GM12878 (cell line): ENCODE measurements around the gene DNAH17. TPM values are rescaled to one million over a fixed set of nuclear protein-coding genes. Genes with fewer than 3 reads are reported as not detected.

Experiments used
- ATAC-seq: fragments of 200-7000 bp; cut with Tn5 transposase; 3 replicates; pipeline ENCODE4 v1.9.1; 2020; ENCODE audit warnings: mild to moderate bottlenecking, moderate library complexity
- BruUV-seq: library from RNA; stranded (reverse); fragments of 400-500 nt; replicated peaks from 2 replicates; lab custom pipeline; 2021; lab: Mats Ljungman, UMichigan
- CTCF ChIA-PET: fragments of 300-600 bp; sonication (Branson Sonifier 250); formaldehyde crosslinking; extraction: SDS; loops from one replicate; lab custom pipeline; 2021; ENCODE audit warnings: inconsistent platforms; lab: Yijun Ruan, JAX
- POLR2A ChIA-PET: fragments of 350-600 bp; formaldehyde crosslinking; extraction: SDS; loops from one replicate; lab custom pipeline; 2021; ENCODE audit warnings: inconsistent platforms; lab: Charles Lee
- RAD21 ChIA-PET: fragments of 300-600 bp; sonication (Branson Sonifier 250); formaldehyde crosslinking; loops from one replicate; lab custom pipeline; 2023; ENCODE audit warnings: antibody characterized with exemption; ENCODE audit not compliant: unreplicated experiment; lab: Charles Lee
- SMC1A ChIA-PET: fragments of 300-600 bp; sonication (Branson Sonifier 250); formaldehyde crosslinking; loops from one replicate; lab custom pipeline; 2023; ENCODE audit not compliant: unreplicated experiment, uncharacterized antibody; lab: Charles Lee
- DNase-seq: peaks from one replicate; pipeline ENCODE4 v3.0.0-alpha.2; 2011; ENCODE audit warnings: low read depth, low spot score
- FAIRE-seq: peaks from 3 replicates; lab custom pipeline; 2011; peaks lifted over from hg19 to GRCh38; lab: Jason Lieb, UNC
- H2AFZ ChIP-seq: 2 replicates; pipeline ENCODE4 v1.6.0; 2011; ENCODE audit warnings: low read depth, low read length, control low read depth; ENCODE audit not compliant: control insufficient read depth
- H3K27ac ChIP-seq: 2 replicates; pipeline ENCODE4 v1.5.1; 2011; ENCODE audit warnings: control low read depth; ENCODE audit not compliant: control insufficient read depth, insufficient read depth
- H3K27me3 ChIP-seq, 2 experiments: replicated peaks in 1 of 2; 2 replicates each; pipeline versions ENCODE4 v1.6.0 to v1.6.1; 2011; ENCODE audit warnings: low read length in 1 of 2; ENCODE audit not compliant: control insufficient read depth in 2 of 2, insufficient read depth in 2 of 2
- H3K36me3 ChIP-seq, 2 experiments: 2 replicates each; pipeline ENCODE4 v1.5.1; 2011; ENCODE audit warnings: low read length in 1 of 2; ENCODE audit not compliant: control insufficient read depth in 2 of 2, insufficient read depth in 2 of 2
- H3K4me1 ChIP-seq: 2 replicates; pipeline ENCODE4 v1.6.1; 2011; ENCODE audit warnings: mild to moderate bottlenecking, low read length, moderate library complexity, mixed read lengths; ENCODE audit not compliant: control insufficient read depth, insufficient read depth
- H3K4me2 ChIP-seq: 2 replicates; pipeline ENCODE4 v1.6.0; 2011; ENCODE audit warnings: control low read depth; ENCODE audit not compliant: control insufficient read depth, insufficient read depth
- H3K4me3 ChIP-seq: fragments of 200-600 bp; sonication (generic); 2 replicates; pipeline ENCODE4 v1.5.1; 2016
- H3K79me2 ChIP-seq: 2 replicates; pipeline ENCODE4 v1.6.0; 2011; ENCODE audit warnings: low read length; ENCODE audit not compliant: control insufficient read depth, insufficient read depth
- H3K9ac ChIP-seq: 2 replicates; pipeline ENCODE4 v1.8.0; 2011; ENCODE audit warnings: low read length, control low read depth, mixed read lengths; ENCODE audit not compliant: control insufficient read depth, insufficient read depth
- H3K9me3 ChIP-seq: replicated peaks from 3 replicates; pipeline ENCODE4 v1.5.1; 2011; ENCODE audit warnings: mild to moderate bottlenecking, low read length; ENCODE audit not compliant: control insufficient read depth, insufficient read depth
- H4K20me1 ChIP-seq: 2 replicates; pipeline ENCODE4 v1.6.0; 2011; ENCODE audit not compliant: control insufficient read depth, insufficient read depth
- E2F8 ChIP-seq: fragments of 450-650 bp; IDR thresholded peaks from 2 replicates; pipeline ENCODE4 v1.6.1; 2018; ENCODE audit warnings: mild to moderate bottlenecking, low read depth, moderate library complexity; ENCODE audit not compliant: partially characterized antibody
- HDAC2 ChIP-seq: fragments of 200-600 bp; sonication (generic); IDR thresholded peaks from 2 replicates; pipeline ENCODE4 v1.6.1; 2017
- HDGF ChIP-seq: fragments of 450-650 bp; IDR thresholded peaks from 2 replicates; pipeline ENCODE4 v1.6.1; 2016; ENCODE audit warnings: antibody characterized with exemption
- HSF1 ChIP-seq: fragments of 150-350 bp; IDR thresholded peaks from 2 replicates; pipeline ENCODE4 v1.6.1; 2014; ENCODE audit warnings: mild to moderate bottlenecking, low read depth, low read length
- NR2C1 ChIP-seq: fragments of 450-650 bp; IDR thresholded peaks from 2 replicates; pipeline ENCODE4 v1.6.1; 2017; ENCODE audit warnings: antibody characterized with exemption, mild to moderate bottlenecking, moderate library complexity
- NRF1 ChIP-seq: conservative IDR thresholded peaks from 2 replicates; pipeline ENCODE4 v1.6.1; 2011; ENCODE audit warnings: mild to moderate bottlenecking, low read depth, low read length, improper control_type of control experiment
- SIX5 ChIP-seq: IDR thresholded peaks from 2 replicates; pipeline ENCODE4 v1.6.1; 2011; ENCODE audit warnings: mild to moderate bottlenecking, low read depth, low read length, moderate library complexity; ENCODE audit not compliant: severe bottlenecking
- SREBF2 ChIP-seq: IDR thresholded peaks from 2 replicates; pipeline ENCODE4 v1.6.1; 2012; ENCODE audit warnings: mild to moderate bottlenecking, low read length
- SRF ChIP-seq, 2 experiments: IDR thresholded peaks; 2 replicates each; pipeline ENCODE4 v1.6.1; 2011; ENCODE audit warnings: low read depth in 2 of 2, low read length in 2 of 2, mild to moderate bottlenecking in 1 of 2, moderate library complexity in 1 of 2
- TCF7 ChIP-seq: IDR thresholded peaks from 2 replicates; pipeline ENCODE4 v1.6.1; 2014; ENCODE audit warnings: antibody characterized with exemption, borderline replicate concordance
- WGBS: methylation state at CpG from one replicate; pipeline ENCODE4 v1.1.6; 2016; ENCODE audit warnings: low lambda C conversion rate; ENCODE audit not compliant: insufficient replicate concordance, insufficient coverage; ENCODE audit errors: missing lambda C conversion rate; 5-methylcytosine and 5-hydroxymethylcytosine counted together
- in situ Hi-C: fragments of 300-500 bp; cut with MboI; formaldehyde crosslinking; loops from 9 replicates; pipeline ENCODE4 v1.14.3; 2018; ENCODE audit warnings: mixed read lengths
- intact Hi-C: fragments of 100-400 bp; cut with micrococcal nuclease; formaldehyde crosslinking; loops from one replicate; pipeline ENCODE4 v1.14.2; 2022; ENCODE audit not compliant: unreplicated experiment
- polyA plus RNA-seq, 11 experiments: library from polyadenylated mRNA; depleted of rRNA in 4 of 11; unstranded in 6 of 11; stranded (reverse) in 5 of 11; fragments of >200 nt; fragmentation: Nextera tagmentation in 4 of 11; fragmentation: Illumina TruSeq in 1 of 11; extraction: Ambion mirVana in 4 of 11; extraction: Trizol in 1 of 11; gene quantifications; 1 replicate in 1 of 11; 2 replicates in 10 of 11; pipeline versions ENCODE4 v1.2.1 to v1.2.3, GENCODE V29; 2011 to 2016; ENCODE audit warnings: inconsistent platforms in 2 of 11, missing spikeins in 2 of 11, low read depth in 1 of 11
- total RNA-seq, 4 experiments: library from RNA; depleted of rRNA in 3 of 4; stranded (reverse); fragments of >200 nt in 3 of 4; fragmentation: Illumina TruSeq in 1 of 4; extraction: Trizol in 1 of 4; gene quantifications; 2 replicates each; pipeline versions ENCODE4 v1.2.1 to v1.2.3, GENCODE V29; 2013 to 2021
- TF ChIP-seq, protein P1 (sequence below): fragments of 450-650 bp; IDR thresholded peaks from 2 replicates; pipeline ENCODE4 v1.6.1; 2017; ENCODE audit warnings: mild to moderate bottlenecking, moderate library complexity
- TF ChIP-seq, protein P2 (sequence below): fragments of 450-650 bp; IDR thresholded peaks from 2 replicates; pipeline ENCODE4 v1.6.1; 2017; ENCODE audit warnings: mild to moderate bottlenecking, low read depth, inconsistent platforms; ENCODE audit not compliant: poor library complexity, severe bottlenecking

The DNAH17 gene
- total and polyA plus RNA-seq, 10 of the 15 experiments (the other 5 are each of a cell fraction or from before 2014, with no cell fraction given) = 0.16 to 2.9 (median 0.56) TPM

GRCh38 chr17:78547035-78547434, 30.2 kb downstream of the DNAH17 start (continued):
- TF ChIP-seq E2F8 = no peak
- no peak for TF ChIP-seq HSF1
- no peak for TF ChIP-seq NRF1
- TF ChIP-seq HDAC2 = no peak
- no peak for TF ChIP-seq NR2C1
- no peak for TF ChIP-seq SRF (IDR thresholded peaks at IDR 0.05; ENCODE audit: low read depth in 2 of 2, low read length in 2 of 2)

- no peak overlapping the region for H3K4me2 ChIP-seq
- no peaks in the 10 kb centered on the region; a peak in 1 of 4 replicates for H3K27me3 ChIP-seq
- ChIA-PET SMC1A (interaction anchor here (1.0 kb wide), 1 partner anchor 12 kb away, joined by 3 read pairs; no protein-coding TSS in a partner anchor), CTCF (interaction anchor here (0.7 kb wide), 1 partner anchor 1065 kb away, joined by 3 read pairs; no protein-coding TSS in a partner anchor), POLR2A (no interaction called here), RAD21 (no interaction called here)
- no TSS peak for BruUV-seq
- no peaks in the 10 kb centered on the region for H3K79me2 ChIP-seq
- H3K4me3 ChIP-seq = no peak overlapping the region
- intact Hi-C loops (no loop called here), in situ Hi-C loops (no loop called here)
- FAIRE-seq = no peak
- H3K9me3 ChIP-seq = no peaks in the 10 kb centered on the region
- H4K20me1 ChIP-seq = no peaks in the 10 kb centered on the region
- H3K36me3 ChIP-seq = no peaks in the 10 kb centered on the region
- H3K27ac ChIP-seq = no peak overlapping the region
- no peak for ATAC-seq
- no peak for DNase-seq
- H3K4me1 ChIP-seq = no peaks in the 10 kb centered on the region
- WGBS = 75% methylated on average over 4 of the region's 4 CpGs
- H3K9ac ChIP-seq = no peak overlapping the region
- H2AFZ ChIP-seq = no peak overlapping the region
- TF ChIP-seq, protein P1, sequence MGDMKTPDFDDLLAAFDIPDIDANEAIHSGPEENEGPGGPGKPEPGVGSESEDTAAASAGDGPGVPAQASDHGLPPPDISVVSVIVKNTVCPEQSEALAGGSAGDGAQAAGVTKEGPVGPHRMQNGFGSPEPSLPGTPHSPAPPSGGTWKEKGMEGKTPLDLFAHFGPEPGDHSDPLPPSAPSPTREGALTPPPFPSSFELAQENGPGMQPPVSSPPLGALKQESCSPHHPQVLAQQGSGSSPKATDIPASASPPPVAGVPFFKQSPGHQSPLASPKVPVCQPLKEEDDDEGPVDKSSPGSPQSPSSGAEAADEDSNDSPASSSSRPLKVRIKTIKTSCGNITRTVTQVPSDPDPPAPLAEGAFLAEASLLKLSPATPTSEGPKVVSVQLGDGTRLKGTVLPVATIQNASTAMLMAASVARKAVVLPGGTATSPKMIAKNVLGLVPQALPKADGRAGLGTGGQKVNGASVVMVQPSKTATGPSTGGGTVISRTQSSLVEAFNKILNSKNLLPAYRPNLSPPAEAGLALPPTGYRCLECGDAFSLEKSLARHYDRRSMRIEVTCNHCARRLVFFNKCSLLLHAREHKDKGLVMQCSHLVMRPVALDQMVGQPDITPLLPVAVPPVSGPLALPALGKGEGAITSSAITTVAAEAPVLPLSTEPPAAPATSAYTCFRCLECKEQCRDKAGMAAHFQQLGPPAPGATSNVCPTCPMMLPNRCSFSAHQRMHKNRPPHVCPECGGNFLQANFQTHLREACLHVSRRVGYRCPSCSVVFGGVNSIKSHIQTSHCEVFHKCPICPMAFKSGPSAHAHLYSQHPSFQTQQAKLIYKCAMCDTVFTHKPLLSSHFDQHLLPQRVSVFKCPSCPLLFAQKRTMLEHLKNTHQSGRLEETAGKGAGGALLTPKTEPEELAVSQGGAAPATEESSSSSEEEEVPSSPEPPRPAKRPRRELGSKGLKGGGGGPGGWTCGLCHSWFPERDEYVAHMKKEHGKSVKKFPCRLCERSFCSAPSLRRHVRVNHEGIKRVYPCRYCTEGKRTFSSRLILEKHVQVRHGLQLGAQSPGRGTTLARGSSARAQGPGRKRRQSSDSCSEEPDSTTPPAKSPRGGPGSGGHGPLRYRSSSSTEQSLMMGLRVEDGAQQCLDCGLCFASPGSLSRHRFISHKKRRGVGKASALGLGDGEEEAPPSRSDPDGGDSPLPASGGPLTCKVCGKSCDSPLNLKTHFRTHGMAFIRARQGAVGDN = no peak
- TF ChIP-seq SIX5 (no peak), TCF7 (no peak), HDGF (no peak), SREBF2 (no peak)
- TF ChIP-seq, protein P2, sequence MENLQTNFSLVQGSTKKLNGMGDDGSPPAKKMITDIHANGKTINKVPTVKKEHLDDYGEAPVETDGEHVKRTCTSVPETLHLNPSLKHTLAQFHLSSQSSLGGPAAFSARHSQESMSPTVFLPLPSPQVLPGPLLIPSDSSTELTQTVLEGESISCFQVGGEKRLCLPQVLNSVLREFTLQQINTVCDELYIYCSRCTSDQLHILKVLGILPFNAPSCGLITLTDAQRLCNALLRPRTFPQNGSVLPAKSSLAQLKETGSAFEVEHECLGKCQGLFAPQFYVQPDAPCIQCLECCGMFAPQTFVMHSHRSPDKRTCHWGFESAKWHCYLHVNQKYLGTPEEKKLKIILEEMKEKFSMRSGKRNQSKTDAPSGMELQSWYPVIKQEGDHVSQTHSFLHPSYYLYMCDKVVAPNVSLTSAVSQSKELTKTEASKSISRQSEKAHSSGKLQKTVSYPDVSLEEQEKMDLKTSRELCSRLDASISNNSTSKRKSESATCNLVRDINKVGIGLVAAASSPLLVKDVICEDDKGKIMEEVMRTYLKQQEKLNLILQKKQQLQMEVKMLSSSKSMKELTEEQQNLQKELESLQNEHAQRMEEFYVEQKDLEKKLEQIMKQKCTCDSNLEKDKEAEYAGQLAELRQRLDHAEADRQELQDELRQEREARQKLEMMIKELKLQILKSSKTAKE = no peak
These were observed 30.7 kb downstream of the DNAH17 start for GRCh38 chr17:78546476-78546875.
